Stimulated activated CD8-positive, alpha-beta memory T cell treated with anti-CD3 and anti-CD28 coated beads, Interleukin-7, amount 100 ng/mL, for 48 hours (primary cell): ENCODE measurements around the gene ALDH18A1.
"Not testable (repeated sequence)": the region's sequence is repeated elsewhere in the genome, so short reads cannot be mapped to it uniquely, and the experiment has no call there.

Source experiments
- DNase-seq, 2 donors: peaks; one replicate each; pipeline ENCODE4 v3.0.0-alpha.2; 2020; ENCODE audit warnings: low read depth in 1 of 2; ENCODE audit errors: extremely low read depth in 1 of 2

Gene ALDH18A1

GRCh38 chr10:95656291-95657164 lies at the start of gene ALDH18A1:
Gene ALDH18A1 (minus strand): TSS chr10:95656711. CDS start chr10:95653377, 3,334 bp downstream.
- DNase-seq = peak; percentile 86 to 89

GRCh38 chr10:95698415-95698814 lies 41.9 kb upstream of the ALDH18A1 start:
- DNase-seq = no peak

DNA sequence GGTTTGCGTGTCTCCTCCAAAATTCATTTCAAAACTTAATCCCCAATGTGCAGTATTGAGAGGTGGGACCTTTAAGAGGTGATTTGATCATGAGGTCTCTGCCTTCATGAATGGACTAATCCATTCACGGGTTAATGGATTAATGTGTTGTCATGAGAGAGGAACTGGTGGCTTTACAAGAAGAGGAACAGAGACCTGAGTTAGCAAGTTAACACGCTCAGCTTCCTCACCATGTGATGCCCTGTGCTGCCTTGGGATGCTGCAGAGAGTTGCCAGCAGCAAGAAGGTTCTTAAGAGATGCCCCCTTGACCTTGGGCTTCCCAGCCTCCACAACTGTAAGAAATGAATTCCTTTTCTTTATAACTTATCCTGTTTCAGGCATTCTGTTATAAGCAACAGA lies 40.9 kb upstream of the ALDH18A1 start:
- DNase-seq = no peak

DNA sequence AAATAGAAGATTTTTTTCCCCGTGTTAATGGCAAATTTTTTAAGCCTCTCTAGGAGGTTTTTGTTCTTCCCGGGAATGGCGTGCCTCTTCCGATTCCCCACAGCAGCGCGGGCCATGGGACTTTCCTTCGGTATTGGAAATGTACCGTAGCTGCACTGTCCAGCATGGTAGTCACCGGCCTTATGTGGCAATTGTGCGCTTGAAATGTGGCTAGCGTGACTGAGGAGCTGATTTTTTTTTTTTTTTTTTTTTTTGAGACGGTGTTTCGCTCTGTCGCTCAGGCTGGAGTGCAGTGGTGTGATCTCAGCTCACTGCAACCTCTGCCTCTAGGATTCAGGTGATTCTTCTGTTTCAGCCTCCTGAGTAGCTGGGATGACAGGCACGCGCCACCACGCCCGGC lies 38.2 kb upstream of the ALDH18A1 start:
- DNase-seq = no peak

GRCh38 chr10:95693668-95694534 lies 37.4 kb upstream of the ALDH18A1 start, which contains the start of gene TCTN3:
Gene TCTN3 (minus strand): TSS chr10:95693927. CDS start chr10:95693899, 28 bp downstream.
- peak; percentile 85 to 94 for DNase-seq

GRCh38 chr10:95693071-95693667 lies 36.7 kb upstream of the ALDH18A1 start:
- DNase-seq = no peak

DNA sequence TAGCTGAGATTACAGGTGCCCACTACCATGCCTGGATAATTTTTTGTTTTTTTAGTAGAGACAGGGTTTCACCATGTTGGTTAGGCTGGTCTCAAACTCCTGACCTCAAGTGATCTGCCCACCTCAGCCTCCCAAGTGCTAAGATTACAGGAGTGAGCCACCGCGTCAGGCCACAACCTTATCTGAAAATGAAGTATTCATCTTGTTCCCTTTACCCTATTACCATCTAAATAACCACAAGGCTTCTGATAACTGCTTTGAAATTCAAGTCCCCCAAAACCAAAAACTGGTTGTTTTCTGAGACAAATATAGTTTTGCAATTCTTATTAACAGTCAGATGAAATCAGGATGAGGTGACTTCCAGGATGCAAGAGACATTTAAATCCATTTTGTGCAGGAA lies 34.8 kb upstream of the ALDH18A1 start:
- no peak for DNase-seq

DNA sequence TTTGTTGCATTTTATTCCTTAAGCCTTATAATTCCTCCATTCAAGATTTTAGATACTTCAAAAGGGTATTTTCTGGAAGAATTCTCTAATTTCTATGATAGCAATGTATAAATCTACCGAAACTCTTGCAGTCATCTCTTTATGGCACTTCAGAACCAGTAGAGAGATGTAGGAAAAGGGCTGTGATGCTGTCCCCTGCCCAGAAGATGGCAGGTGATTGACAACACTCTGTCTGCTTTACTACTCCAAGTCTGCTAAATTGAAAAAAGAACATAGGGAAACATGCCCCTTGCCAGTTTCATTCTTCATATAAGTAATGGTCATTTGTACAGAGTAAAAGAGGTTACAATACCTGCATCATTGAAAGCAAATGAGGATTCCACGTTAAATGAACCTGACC lies 32.1 kb upstream of the ALDH18A1 start:
- DNase-seq = no peak

GRCh38 chr10:95683966-95684365 lies 27.5 kb upstream of the ALDH18A1 start:
- no peak for DNase-seq

DNA sequence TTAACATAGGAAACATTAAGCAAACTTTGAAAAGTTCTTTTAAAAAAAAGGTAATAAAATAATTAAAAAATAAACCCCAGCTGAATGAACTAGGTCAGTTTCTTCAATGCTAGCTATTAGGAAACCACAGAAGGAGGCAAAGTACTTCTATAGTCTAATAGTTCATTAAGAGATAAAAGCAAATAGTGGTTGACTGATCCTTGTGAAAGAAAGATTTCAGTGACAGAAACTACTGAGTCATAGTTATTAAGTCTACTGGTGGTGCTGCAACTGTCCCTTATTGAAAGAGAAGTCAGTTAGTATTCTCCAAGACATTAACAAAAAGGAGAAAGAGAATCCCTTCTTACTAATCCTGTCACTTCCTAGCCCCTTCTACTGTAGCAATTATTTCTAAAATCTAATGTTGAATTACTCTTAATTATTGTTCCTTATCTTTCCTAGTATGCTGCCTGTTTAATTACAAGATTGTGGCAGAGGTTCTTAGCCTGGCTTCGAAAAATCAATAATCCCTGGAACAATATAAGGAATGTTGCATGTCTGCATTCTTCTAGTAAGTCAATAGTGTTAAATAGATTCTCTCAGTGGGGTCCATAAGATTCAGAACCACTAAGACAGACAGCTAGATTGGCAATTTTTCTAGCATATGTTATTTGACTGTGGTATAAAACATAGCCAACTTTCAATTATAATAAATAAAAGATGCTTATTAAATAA lies 19.0 kb upstream of the ALDH18A1 start:
- DNase-seq = no peak

DNA sequence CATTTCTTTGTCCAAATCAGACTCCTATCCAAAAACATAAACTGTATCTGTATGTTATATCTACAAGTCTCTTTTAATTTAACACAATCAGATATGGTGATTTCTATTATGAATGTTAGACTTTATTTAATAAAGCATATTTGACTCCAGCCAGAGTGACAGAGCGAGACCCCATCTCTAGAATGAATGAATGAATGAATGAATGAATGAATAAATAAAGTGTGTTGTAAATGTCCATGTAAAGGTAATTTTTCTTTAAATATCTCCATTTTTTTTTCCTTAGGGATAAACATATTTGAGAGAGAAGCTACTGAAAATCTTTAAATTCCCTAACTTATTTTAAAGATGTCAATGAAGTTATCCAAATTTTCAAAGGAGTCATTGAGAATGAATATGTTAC lies 18.1 kb upstream of the ALDH18A1 start:
- DNase-seq = no peak

- DNase-seq = not testable (repeated sequence)
Measured at GRCh38 chr10:95672641-95673040, 16.1 kb upstream of the ALDH18A1 start.

- DNase-seq = no peak
Measured at GRCh38 chr10:95664543-95664942, 8.0 kb upstream of the ALDH18A1 start.

DNA sequence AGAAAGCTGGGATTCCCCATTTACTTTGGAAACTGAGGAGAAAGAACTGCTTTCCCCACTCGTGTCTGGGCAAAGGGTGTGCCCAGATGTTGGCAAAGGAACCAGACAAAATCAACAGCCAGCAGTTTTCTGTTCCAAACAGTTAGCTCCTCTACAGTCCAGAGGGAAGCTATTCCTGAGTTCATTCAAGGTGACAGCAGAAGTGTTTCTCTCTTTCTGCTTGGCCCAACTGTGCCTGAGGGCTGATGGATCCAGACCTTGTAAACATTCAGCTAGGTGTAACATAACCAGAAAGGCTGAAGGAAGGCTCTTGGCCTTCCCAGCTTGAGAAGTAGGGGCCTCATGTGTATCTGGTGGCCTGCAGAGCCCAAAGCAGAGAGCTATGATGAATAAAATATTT lies 7.0 kb upstream of the ALDH18A1 start:
- DNase-seq = no peak

- DNase-seq = no peak
Measured at GRCh38 chr10:95661818-95662217, 5.3 kb upstream of the ALDH18A1 start.

DNA sequence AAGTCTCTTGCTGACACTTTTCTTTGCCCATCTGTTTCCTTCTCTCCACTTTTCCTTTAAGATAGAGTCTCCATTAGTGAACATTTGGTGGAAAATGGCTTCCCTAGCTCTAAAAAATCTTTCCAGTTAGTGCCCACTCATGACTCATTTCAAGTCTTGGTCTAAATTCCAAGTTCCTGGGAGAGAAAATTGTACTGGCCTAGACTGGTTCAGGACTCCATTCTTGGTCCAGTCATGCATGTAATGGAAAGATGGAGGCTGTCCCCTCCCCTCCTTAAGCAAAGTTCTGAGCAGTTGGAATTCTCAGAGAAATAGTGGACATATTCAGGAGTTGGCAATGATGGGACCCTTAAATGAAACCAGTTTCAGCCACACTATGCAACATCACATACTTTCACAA lies 3.8 kb upstream of the ALDH18A1 start:
- no peak for DNase-seq

DNA sequence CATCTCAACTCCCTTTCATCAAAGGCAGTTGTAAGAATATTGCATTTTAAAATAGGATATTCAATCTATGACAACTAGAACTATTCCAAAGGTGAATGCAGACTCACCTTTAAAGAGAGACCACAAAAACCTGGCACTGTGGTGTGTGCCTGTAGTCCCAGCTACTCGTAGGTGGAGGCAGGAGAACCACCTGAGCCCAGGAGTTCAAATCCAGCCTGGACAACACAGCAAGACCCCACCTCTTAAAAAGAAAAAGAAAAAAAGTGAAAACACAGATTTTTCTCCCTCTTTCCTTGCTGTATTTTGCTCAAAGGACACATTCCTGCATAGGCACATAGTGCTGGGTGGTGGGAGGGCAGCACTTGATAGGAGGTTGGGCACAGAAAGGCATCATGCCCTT lies 739 bp upstream of the ALDH18A1 start:
- no peak for DNase-seq

- DNase-seq = peak in 1 of 2 donors; percentile 5
Measured at GRCh38 chr10:95655571-95656290, 780 bp downstream of the ALDH18A1 start.

- no peak for DNase-seq
Measured at GRCh38 chr10:95653895-95654294, 2.6 kb downstream of the ALDH18A1 start.
